EH (cell line): ENCODE measurements around the gene SUSD3.
"Not testable (repeated sequence)": the region's sequence is repeated elsewhere in the genome, so short reads cannot be mapped to it uniquely, and the experiment has no call there.

Experiments
- DNase-seq: peaks from one replicate; pipeline ENCODE4 v3.0.0-alpha.2; 2015; ENCODE audit warnings: low read depth

SUSD3 gene

DNA sequence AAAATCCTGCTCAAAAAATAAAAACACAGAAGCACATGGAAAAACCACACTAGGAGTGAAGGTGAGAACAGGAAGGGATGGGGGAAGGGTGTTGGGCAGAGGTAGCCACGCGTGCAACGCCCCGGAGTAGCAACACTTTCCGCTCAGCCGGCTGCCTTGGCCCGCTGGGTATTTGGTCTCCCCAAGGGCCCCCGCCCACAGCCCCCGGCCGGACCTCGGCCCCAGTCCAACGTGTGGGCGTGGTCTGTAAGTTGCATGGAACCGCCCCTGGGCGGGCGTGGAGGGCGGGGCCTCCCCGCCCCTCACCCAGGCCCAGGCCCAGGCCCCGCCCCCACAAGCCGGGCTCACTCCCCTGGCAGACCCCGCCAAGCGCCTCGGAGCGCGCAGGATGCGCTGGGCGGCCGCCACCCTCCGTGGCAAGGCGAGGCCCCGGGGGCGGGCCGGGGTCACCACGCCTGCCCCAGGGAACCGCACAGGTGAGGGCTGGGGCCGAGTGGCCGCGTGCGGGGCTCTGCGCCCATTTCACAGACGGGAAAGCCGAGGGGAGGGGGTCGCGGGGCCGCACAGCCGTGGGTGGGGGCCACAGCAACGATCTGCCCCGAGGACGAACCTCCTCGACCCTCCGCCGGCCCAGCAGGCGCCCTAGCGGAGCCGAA, at the start of gene SUSD3:
Gene SUSD3 (plus strand): TSS at position 347 of the 656 bp plus-strand sequence. CDS start 42 bp downstream, at position 389.
- DNase-seq: peak; percentile 29

DNA sequence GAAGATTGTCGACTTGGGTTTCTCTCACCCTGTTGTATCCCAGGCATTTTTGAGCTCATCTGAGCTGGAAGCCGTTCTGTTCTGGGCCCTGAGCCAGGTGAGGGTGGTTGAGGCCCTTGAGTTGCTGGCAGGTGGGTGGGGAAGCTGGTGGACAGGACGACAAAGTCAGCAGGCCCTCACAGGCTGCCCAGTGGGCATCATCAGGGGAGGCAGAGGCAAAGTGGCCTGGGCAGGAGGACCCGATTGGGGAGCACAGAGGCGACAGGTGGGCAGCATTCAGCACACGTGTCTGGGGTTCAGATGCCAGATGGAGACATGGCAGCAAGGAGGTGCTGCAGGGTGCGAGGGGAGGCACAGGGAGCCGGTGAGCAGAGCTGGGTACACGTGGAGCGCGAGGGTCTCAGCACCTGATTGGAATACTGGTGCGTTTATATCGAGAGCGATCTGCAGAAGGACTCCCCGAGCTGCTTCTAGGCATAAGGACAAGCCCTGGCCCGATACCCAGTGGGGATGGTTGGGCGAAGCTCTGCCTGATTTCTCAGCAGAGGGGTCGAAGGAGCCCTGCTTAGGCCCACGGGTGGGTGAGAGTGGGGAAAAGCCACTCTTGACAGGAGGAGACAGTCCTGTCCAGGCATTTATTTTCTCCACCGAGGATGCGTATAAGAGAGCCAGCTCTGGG, 49.0 kb upstream of the SUSD3 start:
- no peak for DNase-seq

- DNase-seq: no peak
These were observed 48.4 kb upstream of the SUSD3 start for GRCh38 chr9:93010056-93010455.

DNA sequence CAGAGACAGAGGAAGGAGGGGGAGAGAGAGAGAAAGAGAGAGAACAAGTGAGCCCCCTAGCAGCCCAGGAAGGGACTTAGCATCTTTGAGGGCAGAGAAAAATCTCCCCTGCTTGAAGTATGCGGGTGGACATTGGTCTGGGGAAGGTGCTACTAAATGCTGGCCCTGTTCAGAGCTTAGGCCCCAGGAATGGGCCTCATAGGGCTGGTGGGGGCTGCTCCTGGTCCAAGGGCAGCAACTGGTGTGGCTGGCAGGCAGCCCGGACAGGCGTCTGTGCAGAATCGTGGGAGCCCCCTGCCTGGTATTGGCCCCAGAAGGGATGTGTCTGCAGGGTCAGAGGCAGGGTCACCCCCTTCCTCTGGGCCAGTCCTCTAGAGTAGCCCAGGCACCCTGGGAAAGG, 47.8 kb upstream of the SUSD3 start:
- DNase-seq: no peak

DNA sequence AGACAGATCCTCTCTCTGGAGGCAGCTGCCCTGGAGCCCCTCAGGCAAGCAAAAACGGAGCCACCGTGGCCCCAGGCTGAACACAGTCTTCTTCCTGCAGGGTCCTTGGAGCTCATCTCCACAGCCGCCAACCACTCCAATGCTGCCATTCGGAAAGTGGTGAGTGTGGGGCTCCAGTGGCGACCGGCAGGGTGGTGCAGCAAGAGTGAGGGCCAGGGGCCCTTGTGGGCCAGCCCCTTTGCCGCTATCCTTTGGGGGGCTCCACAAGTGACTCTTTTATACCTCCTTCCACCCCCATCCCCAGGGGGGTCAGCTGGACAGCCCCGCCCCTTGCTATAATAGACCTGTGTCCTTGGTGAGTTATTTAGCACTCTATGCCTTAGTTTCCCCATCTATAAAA, 47.4 kb upstream of the SUSD3 start:
- DNase-seq: no peak

- no peak for DNase-seq
These were observed 45.3 kb upstream of the SUSD3 start for GRCh38 chr9:93012963-93013855.

GRCh38 chr9:93013856-93014582, 44.5 kb upstream of the SUSD3 start:
- no peak for DNase-seq

GRCh38 chr9:93015190-93015589, 43.3 kb upstream of the SUSD3 start:
- not testable (repeated sequence) for DNase-seq

DNA sequence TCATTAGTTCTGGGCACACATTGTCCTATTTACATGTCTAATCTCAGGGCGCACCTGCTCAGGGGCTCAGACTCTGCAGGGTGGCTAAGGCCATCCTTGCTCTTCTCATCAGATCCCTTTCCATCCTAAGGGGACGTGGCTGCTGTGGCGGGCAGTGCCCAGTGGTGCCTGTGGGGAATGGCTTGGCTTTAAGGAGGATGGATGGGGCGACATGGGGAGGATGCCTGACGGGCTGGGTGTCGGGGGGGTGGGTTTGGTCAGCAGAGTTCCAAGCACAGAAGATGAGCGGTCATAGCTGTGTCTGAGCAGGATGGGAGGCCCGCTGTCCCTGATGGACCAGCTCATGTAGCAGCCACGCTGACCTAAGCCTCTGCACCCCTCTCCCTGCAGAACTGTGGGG, 40.9 kb upstream of the SUSD3 start:
- DNase-seq: no peak

- DNase-seq: no peak
These were observed 38.4 kb upstream of the SUSD3 start for GRCh38 chr9:93020151-93020550.

DNA sequence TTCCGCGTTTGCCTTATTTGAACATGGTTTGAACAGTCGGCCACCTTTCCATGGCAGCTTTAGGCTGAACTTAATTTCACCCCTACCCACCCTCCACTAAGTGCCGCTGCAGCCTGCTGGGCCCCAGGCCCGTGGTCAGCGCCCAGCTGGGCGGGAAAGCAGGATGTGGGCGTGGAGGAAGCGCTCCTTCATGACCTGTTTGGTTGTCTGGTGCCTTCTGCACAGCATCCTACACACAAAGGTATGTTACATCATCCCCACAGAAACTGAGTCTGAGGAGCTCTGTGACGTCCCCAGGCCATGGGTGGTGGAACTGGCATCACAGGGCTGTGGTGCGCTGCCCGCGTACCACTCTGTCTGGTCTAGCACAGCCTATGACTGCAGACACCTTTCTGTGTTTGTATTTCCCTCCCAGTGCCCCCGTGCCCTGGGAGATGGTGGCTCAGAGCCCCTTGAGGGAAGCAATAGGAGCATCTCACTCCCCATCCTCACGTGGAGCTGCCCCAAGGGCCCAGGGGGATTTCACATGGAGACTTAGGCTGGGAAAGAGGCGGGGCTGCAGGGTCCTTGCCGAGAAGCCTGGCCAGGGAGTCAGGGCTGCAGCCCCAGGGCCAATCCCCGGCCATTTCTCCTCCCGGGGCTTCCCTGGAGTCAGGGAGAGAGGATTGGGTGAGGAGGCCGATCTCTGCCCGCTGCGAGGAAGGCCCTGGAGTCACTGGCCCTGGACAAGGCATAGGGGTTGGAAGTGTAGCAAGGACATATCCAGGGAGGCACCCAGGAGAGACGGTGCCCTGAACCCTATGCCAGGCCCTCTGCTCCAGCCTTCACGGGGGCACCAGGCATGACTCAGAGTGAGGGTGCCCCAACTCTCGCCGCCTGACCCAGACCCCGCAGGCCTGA, 37.5 kb upstream of the SUSD3 start:
- DNase-seq: no peak

- DNase-seq: no peak
These were observed 36.4 kb upstream of the SUSD3 start for GRCh38 chr9:93022066-93022465.

DNA sequence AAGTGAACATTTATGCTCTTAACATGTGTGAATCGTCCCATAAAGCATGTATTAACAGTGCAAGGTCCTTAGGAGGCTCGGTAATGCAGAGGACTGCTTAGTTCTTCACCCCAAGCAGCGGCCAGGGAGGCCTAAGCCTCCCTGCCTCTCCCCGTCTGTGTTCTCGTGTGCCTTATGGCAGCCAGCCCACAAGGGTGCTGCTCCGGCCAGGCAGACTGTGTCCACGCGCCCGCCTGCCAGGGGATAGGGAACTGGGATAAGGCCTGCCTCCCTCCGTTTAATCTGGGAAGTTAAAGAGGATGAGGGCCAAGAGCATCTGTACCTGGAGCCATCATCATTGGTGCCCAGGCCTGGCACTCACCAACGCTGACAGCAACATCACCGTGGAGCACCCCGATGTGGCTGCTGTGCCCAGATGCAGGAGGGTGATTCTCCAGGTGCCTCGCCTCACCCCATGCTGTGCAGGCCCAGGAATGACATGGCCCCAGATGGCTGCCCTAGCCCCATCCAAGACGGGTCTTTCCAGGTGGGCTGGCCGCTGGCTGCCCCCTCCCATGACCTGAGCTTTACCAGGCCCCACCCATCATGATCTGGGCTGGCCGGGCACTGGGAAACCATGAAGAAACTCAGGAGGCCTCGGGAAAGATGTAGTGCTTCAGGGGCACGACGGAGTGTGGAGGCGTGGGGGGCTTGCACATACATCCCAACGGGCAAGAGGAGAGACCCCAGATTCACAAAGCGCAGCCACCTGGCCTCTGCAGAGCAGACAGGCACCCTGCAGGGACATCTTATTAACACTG, 35.6 kb upstream of the SUSD3 start:
- DNase-seq: no peak

- DNase-seq: no peak
These were observed 35.0 kb upstream of the SUSD3 start for GRCh38 chr9:93023521-93023815.

DNA sequence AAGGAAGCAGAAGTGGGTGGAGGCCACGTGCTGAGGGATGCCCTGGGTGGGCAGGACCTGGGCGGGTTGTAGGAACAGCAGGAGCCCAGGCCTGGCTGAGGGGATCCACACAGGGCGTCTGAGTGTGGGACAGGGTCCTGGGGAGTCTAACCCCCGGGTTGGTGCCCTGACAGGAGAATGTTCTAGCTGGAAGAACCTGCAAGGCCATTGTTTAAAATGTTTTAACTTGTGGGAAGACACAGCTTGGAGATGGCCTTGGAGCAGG, 33.9 kb upstream of the SUSD3 start:
- no peak for DNase-seq

GRCh38 chr9:93024986-93025630, 33.4 kb upstream of the SUSD3 start:
- DNase-seq: no peak

- DNase-seq: no peak
These were observed 32.8 kb upstream of the SUSD3 start for GRCh38 chr9:93025736-93026135.

GRCh38 chr9:93026640-93027039, 31.9 kb upstream of the SUSD3 start:
- DNase-seq: no peak

- no peak for DNase-seq
These were observed 30.8 kb upstream of the SUSD3 start for GRCh38 chr9:93027750-93028149.

GRCh38 chr9:93028448-93029006, 30.0 kb upstream of the SUSD3 start:
- DNase-seq: no peak
